AG04449 (cell line): ENCODE results near the gene LIN7B.

Source experiments
- CTCF ChIA-PET: fragments of 350-600 bp; formaldehyde crosslinking; extraction: SDS; loops from one replicate; lab custom pipeline; 2021; ENCODE audit warnings: antibody characterized with exemption; lab: Yijun Ruan, JAX
- POLR2A ChIA-PET: fragments of 400-600, 350-600 bp; formaldehyde crosslinking; extraction: SDS; loops from one replicate; lab custom pipeline; 2020; ENCODE audit warnings: antibody characterized with exemption, inconsistent platforms; lab: Yijun Ruan, JAX
- DNase-seq: peaks from one replicate; pipeline ENCODE4 v3.0.0-alpha.2; 2010; ENCODE audit warnings: low read depth, low spot score
- H3K4me3 ChIP-seq: 2 replicates; pipeline ENCODE4 v1.5.1; 2011; ENCODE audit warnings: low read depth, mild to moderate bottlenecking, control low read depth, low read length
- TF ChIP-seq, protein P1 (sequence below): IDR thresholded peaks from one replicate; pipeline ENCODE4 v1.5.1; 2011; ENCODE audit warnings: mild to moderate bottlenecking, moderate library complexity, low read length, control low read depth, inconsistent platforms; ENCODE audit not compliant: insufficient read depth; ENCODE audit errors: missing control alignments

The LIN7B gene

DNA sequence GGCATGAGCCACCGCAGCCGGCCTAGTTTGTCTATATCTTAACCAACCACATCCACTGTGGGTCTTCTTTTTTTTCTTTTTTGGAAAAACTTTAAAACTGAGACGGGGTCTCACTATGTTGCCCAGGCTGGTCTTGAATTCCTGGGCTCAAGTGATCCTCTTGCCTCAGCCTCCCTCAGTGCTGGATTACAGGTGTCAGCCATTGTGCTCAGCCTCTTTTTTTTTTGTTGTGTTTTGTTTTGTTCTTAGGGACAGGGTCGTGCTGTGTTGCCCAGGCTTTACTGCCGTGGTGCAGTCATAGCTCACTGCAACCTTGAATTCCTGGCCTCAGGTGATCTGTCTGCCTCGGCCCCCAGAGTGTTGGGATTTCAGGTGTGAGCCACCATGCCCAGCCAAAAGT is 21.5 kb upstream of the LIN7B start:
- DNase-seq = no peak
- TF ChIP-seq, protein P1, sequence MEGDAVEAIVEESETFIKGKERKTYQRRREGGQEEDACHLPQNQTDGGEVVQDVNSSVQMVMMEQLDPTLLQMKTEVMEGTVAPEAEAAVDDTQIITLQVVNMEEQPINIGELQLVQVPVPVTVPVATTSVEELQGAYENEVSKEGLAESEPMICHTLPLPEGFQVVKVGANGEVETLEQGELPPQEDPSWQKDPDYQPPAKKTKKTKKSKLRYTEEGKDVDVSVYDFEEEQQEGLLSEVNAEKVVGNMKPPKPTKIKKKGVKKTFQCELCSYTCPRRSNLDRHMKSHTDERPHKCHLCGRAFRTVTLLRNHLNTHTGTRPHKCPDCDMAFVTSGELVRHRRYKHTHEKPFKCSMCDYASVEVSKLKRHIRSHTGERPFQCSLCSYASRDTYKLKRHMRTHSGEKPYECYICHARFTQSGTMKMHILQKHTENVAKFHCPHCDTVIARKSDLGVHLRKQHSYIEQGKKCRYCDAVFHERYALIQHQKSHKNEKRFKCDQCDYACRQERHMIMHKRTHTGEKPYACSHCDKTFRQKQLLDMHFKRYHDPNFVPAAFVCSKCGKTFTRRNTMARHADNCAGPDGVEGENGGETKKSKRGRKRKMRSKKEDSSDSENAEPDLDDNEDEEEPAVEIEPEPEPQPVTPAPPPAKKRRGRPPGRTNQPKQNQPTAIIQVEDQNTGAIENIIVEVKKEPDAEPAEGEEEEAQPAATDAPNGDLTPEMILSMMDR = no peak
- ChIA-PET CTCF (interaction anchor here (1.0 to 7.4 kb wide), 3 partner anchors 12 to 106 kb away, joined by 4 to 66 read pairs (median 5); partner anchors contain the start of gene LIN7B), POLR2A (no interaction called here)
- H3K4me3 ChIP-seq = no peak overlapping the region

GRCh38 chr19:49094505-49095482 is 19.4 kb upstream of the LIN7B start:
- CTCF ChIA-PET = interaction anchor here (0.7 to 7.4 kb wide), 13 partner anchors 7 to 132 kb away, joined by 3 to 76 read pairs (median 5); partner anchors contain the start of gene LIN7B
- POLR2A ChIA-PET = no interaction called here
- no peak overlapping the region for H3K4me3 ChIP-seq
- no peak for DNase-seq
- TF ChIP-seq, protein P1 = no peak

- ChIA-PET CTCF (interaction anchor here (0.6 to 7.4 kb wide), 45 partner anchors 7 to 319 kb away, joined by 3 to 95 read pairs (median 6); partner anchors contain the start of genes GYS1, LIN7B and RUVBL2), POLR2A (interaction anchor here (1.1 kb wide), 1 partner anchor 9 kb away, joined by 7 read pairs; no protein-coding TSS in a partner anchor)
- no peak overlapping the region for H3K4me3 ChIP-seq
- peak; percentile 17 for DNase-seq
- TF ChIP-seq, protein P1 = peak; percentile 95
These were observed 16.5 kb upstream of the LIN7B start for GRCh38 chr19:49097453-49098288.

- TF ChIP-seq, protein P1 = no peak
- ChIA-PET POLR2A (no interaction called here), CTCF (interaction anchor here (0.5 to 7.4 kb wide), 20 partner anchors 6 to 129 kb away, joined by 3 to 95 read pairs (median 16); partner anchors contain the start of gene LIN7B)
- DNase-seq = no peak
- H3K4me3 ChIP-seq = no peak overlapping the region
These were observed 15.4 kb upstream of the LIN7B start for GRCh38 chr19:49098795-49099194.

- POLR2A ChIA-PET = no interaction called here
- TF ChIP-seq, protein P1 = no peak
- CTCF ChIA-PET = interaction anchor here (0.9 to 7.0 kb wide), 4 partner anchors 9 to 107 kb away, joined by 3 to 62 read pairs (median 32); partner anchors contain the start of gene LIN7B
- no peak for DNase-seq
- no peak overlapping the region for H3K4me3 ChIP-seq
These were observed 13.0 kb upstream of the LIN7B start for GRCh38 chr19:49101160-49101559.
